Stimulated activated effector memory CD8-positive, alpha-beta T cell treated with anti-CD3 and anti-CD28 coated beads, Interleukin-12 subunit alpha, Interleukin-12 subunit beta, amount 100 ng/mL, for 72 hours (primary cell): Measurements from ENCODE around the gene WSB1.

Source experiments
- ATAC-seq: fragments of 150-1000 bp; cut with Tn5 transposase; 2 replicates; pipeline ENCODE4 v1.10.0; 2021
- DNase-seq, 2 donors: peaks; one replicate each; pipeline ENCODE4 v3.0.0; 2021 to 2022; ENCODE audit warnings: low spot score in 2 of 2
- H3K27ac Mint-ChIP-seq: one replicate; pipeline ENCODE4 v1.8.0; 2022; ENCODE audit warnings: mild to moderate bottlenecking, mixed read lengths
- H3K36me3 Mint-ChIP-seq: one replicate; pipeline ENCODE4 v1.8.0; 2022; ENCODE audit warnings: mild to moderate bottlenecking, mixed read lengths
- H3K4me1 Mint-ChIP-seq: one replicate; pipeline ENCODE4 v1.8.0; 2022; ENCODE audit warnings: mixed read lengths
- H3K4me3 Mint-ChIP-seq: one replicate; pipeline ENCODE4 v1.8.0; 2022; ENCODE audit warnings: mild to moderate bottlenecking, mixed read lengths
- H3K9me3 Mint-ChIP-seq: one replicate; pipeline ENCODE4 v1.8.0; 2022; ENCODE audit warnings: mixed read lengths

Gene WSB1

DNA sequence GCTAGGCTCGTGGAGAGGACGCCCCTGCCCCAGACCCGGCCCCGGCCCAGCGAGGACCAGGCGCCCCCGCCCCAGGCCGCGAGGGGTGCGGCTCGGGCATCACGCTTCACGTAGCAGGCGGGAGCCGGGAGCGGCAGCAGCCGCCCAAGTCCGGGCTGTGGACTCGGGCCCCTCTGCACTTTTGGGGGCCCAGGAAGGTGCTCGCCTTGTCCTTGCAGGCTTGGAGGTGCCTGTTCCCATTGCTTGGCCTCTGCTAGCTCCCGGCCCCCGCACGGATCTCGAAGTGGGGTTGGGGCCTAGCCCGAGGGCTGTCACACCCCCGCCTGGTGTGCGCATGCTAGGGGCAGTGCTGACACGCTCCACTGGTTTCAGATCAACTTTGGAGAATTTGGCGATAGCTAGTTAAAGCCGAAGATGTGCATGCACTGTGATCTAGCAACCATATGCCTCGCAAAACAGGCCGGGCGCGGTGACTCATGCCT is 55.7 kb downstream of the WSB1 start:
- ATAC-seq (no peak), DNase-seq (no peak)
- Mint-ChIP-seq H3K4me1 (peaks cover 26% of the 10 kb centered on the region), H3K36me3 (peaks cover 10% of the 10 kb centered on the region), H3K4me3 (no peak overlapping the region), H3K27ac (no peak overlapping the region), H3K9me3 (no peaks in the 10 kb centered on the region)

DNA sequence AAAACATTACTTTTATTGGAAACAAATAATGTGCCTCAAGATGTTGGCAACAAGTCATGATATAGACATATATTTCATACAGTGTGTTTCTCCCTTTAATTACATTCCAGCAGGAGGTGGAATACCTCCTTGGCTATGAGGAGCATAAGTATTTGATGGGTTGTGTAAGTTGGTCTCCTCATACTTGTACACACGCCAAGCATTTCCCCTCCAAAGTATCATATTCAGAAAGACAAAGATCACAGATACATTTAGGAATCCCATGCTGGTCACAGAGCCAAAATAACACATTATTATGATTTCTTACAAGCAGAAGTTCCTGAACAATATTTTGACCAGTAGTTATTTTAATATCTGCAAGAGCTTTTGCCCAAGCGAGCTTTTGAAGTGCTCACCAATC is 57.8 kb downstream of the WSB1 start:
- Mint-ChIP-seq H3K9me3 (no peaks in the 10 kb centered on the region), H3K36me3 (peaks cover 10% of the 10 kb centered on the region), H3K4me1 (peaks cover 34% of the 10 kb centered on the region), H3K4me3 (no peak overlapping the region), H3K27ac (no peak overlapping the region)
- ATAC-seq (no peak), DNase-seq (no peak)

DNA sequence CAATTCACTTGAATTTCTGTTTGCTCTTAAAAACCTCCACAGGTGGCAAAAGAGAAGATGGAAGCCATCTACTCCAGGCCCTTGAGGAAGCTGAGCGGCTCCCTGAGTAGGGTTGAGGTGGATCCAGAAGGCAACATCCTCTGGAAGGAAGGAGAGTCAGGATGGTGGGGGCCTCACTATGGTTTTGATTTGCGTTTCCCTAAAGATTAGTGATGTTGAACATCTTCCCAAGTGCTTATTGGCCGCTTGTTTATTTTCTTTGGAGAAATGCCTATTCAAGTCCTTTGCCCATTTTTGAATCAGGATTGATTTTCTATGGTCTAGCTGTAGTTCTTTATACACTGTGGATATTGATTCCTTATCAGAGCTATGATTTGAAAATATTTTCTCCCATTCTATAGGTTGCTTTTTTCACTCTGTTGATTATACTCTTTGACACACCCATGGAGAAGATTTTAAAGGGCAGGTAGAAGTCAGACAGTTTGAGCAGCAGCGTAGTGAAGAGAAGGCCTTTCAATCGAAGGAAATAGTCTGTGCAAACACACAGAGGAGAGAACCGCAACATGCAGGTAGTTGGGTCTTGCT is 58.6 kb downstream of the WSB1 start:
- DNase-seq (no peak), ATAC-seq (no peak)
- no peaks in the 10 kb centered on the region for H3K9me3 Mint-ChIP-seq
- H3K27ac Mint-ChIP-seq = peak overlapping the region; percentile 98
- H3K4me3 Mint-ChIP-seq = peak overlapping the region; percentile 84
- H3K4me1 Mint-ChIP-seq = peaks cover 34% of the 10 kb centered on the region
- peaks cover 10% of the 10 kb centered on the region for H3K36me3 Mint-ChIP-seq

DNA sequence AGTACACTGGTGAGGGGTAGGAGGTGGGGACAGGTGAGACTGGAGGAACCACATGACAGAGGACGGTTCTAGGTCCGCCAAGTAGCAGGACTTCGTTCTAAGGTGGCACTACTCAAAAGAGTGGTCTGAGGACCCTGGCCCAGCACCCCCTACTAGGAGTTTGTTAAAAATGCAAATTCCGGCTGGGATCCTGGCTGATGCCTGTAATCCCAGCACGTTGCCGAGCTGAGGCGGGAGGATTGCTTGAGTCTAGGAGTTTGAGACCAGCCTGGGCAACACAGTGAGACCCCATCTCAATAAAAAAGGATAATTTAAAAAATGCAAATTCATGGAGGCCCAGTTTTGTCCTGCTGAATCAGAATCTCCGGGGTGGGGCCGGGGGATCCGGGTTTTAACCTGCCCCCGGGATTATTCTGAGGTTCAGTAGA is 59.1 kb downstream of the WSB1 start:
- Mint-ChIP-seq H3K36me3 (peaks cover 10% of the 10 kb centered on the region), H3K27ac (peak overlapping the region; percentile 98), H3K4me1 (peaks cover 34% of the 10 kb centered on the region), H3K4me3 (peak overlapping the region; percentile 84), H3K9me3 (no peaks in the 10 kb centered on the region)
- no peak for DNase-seq
- ATAC-seq = no peak

DNA sequence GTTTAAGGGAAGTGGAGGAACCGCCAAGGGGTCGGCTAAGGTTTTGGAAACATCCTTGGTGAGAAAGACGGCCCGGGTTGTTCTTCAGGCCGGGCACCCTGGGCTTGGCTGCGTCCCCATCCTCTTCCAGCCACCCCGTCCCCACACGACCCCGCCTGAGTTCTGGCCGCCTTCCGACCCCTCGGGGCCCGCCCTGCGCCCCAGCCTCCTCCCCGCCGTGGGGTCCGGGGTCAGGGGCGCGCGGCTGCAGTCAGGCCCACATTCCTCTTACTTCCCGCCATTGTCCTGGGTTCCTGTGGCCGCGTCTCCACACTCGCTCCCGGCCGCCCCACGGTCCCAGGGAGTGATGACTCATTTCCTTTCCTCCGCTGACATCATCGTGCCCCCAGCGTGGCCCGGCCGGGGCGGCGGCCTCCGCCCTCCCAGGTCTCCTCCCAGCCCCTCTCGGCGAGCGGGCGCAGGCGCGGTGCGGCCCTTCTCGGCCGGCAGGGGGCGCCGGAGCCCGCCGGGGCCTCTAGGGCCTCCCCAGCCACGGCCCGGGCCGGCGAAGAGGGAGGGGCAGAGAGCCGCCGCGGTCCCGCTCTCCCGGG is 59.6 kb downstream of the WSB1 start:
- H3K9me3 Mint-ChIP-seq = no peaks in the 10 kb centered on the region
- peak overlapping the region; percentile 98 for H3K27ac Mint-ChIP-seq
- ATAC-seq (peak; percentile 95), DNase-seq (peak; percentile 92 to 96)
- H3K4me3 Mint-ChIP-seq = peak overlapping the region; percentile 84
- H3K4me1 Mint-ChIP-seq = peaks cover 34% of the 10 kb centered on the region
- peaks cover 10% of the 10 kb centered on the region for H3K36me3 Mint-ChIP-seq

DNA sequence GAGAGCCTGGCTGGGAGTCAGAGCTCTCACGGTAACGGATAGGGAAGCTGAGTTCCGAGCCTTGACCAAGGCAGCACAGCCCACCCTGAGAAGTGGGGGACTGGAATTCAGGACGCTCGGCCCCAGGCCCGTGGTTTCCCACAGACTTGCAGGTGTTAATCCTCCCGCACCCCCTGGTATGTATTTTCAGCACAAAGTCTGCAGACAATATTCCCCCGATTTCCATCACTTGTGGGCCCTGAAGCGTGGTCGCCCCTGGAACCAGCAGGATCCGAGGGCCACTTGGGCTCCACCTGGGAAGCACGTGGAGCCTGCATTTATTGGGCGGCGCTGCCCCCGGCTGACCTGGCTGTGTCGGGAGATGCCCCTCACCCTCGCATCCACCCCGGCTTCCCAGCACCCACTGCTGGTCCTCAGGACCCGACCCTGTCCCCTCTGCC is 60.2 kb downstream of the WSB1 start:
- peaks cover 10% of the 10 kb centered on the region for H3K36me3 Mint-ChIP-seq
- H3K4me3 Mint-ChIP-seq = peak overlapping the region; percentile 84
- peaks cover 34% of the 10 kb centered on the region for H3K4me1 Mint-ChIP-seq
- ATAC-seq = no peak
- H3K9me3 Mint-ChIP-seq = no peaks in the 10 kb centered on the region
- DNase-seq = no peak
- peak overlapping the region; percentile 98 for H3K27ac Mint-ChIP-seq

DNA sequence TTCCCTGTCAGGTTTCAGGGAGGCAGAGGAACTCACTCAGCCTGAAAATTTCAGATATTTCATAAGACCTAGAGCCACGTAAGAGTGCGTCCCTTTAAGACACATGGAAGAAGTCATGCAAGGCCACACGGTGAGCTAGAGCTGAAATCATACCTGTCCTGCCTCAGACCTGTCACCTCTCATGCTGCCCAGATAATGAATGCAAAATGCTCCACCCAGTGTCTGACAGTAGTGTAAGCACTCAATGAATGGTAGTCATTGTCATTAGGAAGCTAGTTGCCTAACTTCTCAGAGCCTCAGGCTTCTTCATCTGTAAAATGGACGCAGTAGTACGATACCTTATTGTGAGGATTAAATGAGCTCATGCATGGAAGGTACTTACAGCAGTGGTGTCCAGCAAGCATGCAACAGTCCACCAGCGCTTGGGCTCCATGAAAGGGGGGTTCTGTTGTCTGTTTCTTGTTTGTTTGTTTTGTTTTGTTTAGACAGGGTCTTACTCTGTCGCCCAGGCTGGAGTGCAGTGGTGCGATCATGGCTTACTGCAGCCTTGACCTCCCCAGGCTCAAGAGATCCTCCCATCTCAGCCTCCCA is 60.7 kb downstream of the WSB1 start:
- peaks cover 10% of the 10 kb centered on the region for H3K36me3 Mint-ChIP-seq
- DNase-seq = no peak
- peak overlapping the region; percentile 84 for H3K4me3 Mint-ChIP-seq
- peaks cover 34% of the 10 kb centered on the region for H3K4me1 Mint-ChIP-seq
- no peak overlapping the region for H3K27ac Mint-ChIP-seq
- no peak for ATAC-seq
- H3K9me3 Mint-ChIP-seq = no peaks in the 10 kb centered on the region

DNA sequence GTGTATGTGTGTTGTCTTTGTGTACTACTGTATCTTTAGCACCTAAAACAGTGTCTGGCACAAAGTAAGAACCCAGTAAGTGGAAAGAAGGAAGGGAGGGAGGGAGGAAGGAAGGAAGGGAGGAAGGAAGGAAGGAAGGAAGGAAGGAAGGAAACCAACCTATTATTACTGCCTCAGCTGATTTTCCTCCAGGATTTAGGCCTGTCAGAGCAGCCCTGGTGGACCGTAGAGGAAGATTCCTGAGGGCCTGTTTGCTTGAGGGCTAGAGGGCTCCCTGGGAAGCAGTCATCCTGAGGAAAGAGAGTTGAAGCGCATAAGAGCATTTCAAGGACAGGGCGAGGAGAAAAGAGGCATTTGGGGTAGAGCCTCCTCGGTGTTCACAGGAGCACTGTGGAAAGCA is 61.5 kb downstream of the WSB1 start:
- H3K4me1 Mint-ChIP-seq = peaks cover 34% of the 10 kb centered on the region
- DNase-seq (no peak), ATAC-seq (no peak)
- no peak overlapping the region for H3K27ac Mint-ChIP-seq
- H3K9me3 Mint-ChIP-seq = no peaks in the 10 kb centered on the region
- H3K4me3 Mint-ChIP-seq = no peak overlapping the region
- H3K36me3 Mint-ChIP-seq = peaks cover 10% of the 10 kb centered on the region

DNA sequence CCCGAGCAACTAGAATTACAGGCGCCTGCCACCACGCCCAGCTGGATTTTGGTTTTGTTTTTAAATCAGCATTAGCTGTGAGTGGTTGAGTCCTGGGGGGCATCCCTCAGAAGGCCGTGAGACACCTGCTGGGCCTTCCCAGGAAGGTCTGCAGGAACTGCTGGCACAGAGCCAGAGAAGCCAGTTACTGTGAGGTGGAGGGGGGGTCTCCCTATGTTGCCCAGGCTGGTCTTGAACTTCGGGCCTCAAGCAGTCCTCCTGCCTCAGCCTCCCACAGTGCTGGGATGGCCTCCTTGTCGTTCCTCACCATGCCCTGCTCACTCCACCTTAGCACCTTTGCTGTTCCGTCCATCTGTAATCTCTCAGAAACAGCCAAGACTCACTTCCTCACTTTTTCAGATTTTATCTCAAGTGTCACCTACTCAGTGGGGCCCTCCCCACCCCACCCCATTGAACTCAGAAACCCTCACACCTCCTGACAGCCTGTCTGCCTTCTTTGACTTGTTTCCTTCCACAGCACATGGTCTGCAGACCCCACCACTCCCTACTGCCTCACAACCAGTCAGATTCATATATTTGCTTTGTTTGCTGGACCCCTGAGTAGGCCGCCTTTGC is 62.3 kb downstream of the WSB1 start:
- H3K4me3 Mint-ChIP-seq = no peak overlapping the region
- ATAC-seq (no peak), DNase-seq (no peak)
- peaks cover 40% of the 10 kb centered on the region for H3K4me1 Mint-ChIP-seq
- peaks cover 10% of the 10 kb centered on the region for H3K36me3 Mint-ChIP-seq
- H3K9me3 Mint-ChIP-seq = no peaks in the 10 kb centered on the region
- no peak overlapping the region for H3K27ac Mint-ChIP-seq

DNA sequence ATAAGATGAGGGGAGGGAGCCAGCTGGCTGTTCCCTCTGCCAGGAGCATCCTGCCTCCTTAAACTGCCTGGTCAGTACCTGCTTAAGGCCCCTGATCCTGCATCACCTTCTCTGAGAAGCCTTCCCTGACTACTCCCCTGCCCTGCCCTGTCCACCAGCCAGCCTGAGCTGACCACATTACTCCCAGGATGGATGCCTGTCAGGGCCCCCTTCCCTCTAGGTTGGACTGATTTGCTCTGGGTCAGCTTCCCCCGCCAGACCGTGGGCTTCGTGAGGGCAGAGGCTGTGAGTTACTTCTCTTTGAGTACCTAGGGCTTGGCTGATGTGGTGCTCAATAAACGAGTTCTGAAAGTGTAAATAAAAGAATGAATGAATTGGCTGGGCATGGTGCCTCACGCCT is 63.3 kb downstream of the WSB1 start:
- Mint-ChIP-seq H3K4me1 (peaks cover 33% of the 10 kb centered on the region), H3K9me3 (no peaks in the 10 kb centered on the region), H3K4me3 (no peak overlapping the region), H3K27ac (peak overlapping the region; percentile 43), H3K36me3 (peaks cover 10% of the 10 kb centered on the region)
- DNase-seq = no peak
- no peak for ATAC-seq

DNA sequence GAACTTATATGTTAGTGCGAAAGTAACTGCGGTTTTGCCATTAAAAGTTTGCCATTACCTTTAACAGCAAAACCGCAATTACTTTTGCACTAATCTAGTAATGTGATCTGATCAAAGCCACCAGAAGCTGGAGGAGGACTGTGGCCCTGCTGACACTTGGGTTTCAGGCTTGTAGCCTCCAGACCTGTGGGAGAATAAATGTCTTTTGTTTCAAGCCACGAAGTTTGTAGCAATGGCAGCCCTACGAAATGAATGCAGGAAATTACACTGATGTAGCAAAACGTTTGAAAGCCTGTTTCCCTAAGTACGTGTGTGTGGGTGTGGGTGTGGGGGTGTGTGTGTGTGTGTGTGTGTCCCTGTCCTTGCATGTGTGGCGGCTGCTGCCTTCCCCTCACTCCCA is 66.6 kb downstream of the WSB1 start:
- no peak overlapping the region for H3K4me3 Mint-ChIP-seq
- H3K9me3 Mint-ChIP-seq = no peaks in the 10 kb centered on the region
- no peak for DNase-seq
- ATAC-seq = no peak
- H3K27ac Mint-ChIP-seq = no peak overlapping the region
- peaks cover 12% of the 10 kb centered on the region for H3K4me1 Mint-ChIP-seq
- H3K36me3 Mint-ChIP-seq = no peaks in the 10 kb centered on the region

DNA sequence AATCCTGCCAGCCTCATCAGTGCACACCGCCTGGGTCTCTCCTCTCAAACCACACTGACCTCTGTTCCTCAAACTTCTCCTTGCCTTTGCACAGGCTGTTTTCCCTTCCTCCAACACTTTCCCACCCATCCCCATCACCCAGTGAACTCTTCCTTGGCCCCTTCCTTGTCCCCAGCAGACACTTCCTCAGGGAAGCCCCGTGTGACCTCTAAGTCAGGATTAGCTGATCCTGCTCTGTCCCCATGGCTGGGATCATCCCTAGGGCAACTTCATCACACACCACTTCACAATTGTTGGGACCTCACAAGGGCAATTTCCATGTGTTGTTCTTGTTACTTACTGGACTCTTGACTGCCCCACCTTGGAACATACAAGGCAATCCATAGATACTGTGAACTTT is 67.8 kb downstream of the WSB1 start:
- H3K36me3 Mint-ChIP-seq = no peaks in the 10 kb centered on the region
- DNase-seq (no peak), ATAC-seq (no peak)
- peaks cover 6% of the 10 kb centered on the region for H3K4me1 Mint-ChIP-seq
- no peak overlapping the region for H3K4me3 Mint-ChIP-seq
- H3K9me3 Mint-ChIP-seq = no peaks in the 10 kb centered on the region
- no peak overlapping the region for H3K27ac Mint-ChIP-seq

DNA sequence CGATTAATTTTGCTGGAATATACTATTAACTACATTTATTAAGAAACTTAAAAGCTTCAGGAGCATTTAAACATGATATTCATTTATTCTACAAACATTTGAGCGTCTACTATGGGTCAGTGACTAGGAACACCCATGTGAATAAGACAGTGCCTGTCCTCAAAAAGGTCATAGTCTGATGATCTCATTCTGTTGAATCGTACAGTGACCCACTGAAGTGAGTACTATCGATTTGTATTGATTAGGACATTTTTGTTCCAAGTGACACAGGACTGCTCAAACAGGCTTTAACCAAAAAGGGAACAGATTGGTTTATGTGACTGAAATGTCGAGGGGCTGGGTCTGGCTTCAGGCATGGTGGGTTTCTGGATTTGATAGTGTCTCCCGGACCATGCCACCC is 68.6 kb downstream of the WSB1 start:
- Mint-ChIP-seq H3K4me1 (peaks cover 6% of the 10 kb centered on the region), H3K27ac (no peak overlapping the region), H3K4me3 (no peak overlapping the region), H3K36me3 (no peaks in the 10 kb centered on the region), H3K9me3 (no peaks in the 10 kb centered on the region)
- no peak for DNase-seq
- ATAC-seq = no peak

DNA sequence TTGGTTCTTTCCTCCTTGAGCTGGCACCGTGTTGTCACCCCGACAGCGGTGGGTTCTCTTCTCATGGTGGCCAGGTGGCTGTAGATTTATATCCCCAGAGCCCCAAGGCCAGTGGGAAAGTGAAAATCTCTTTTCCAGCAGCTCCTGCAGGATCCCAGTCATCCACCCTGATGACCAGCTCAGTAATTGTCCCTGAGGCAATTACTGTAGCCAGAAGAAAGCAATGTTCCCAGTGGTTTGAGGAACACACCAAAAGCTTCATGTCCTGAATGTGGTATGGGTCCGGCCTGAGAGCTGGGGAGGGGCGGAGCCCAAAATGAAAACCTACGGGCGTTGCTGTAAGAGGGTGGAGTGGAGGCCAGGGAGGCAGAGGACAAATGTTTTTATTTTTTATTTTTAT is 69.0 kb downstream of the WSB1 start:
- ATAC-seq = no peak
- Mint-ChIP-seq H3K9me3 (no peaks in the 10 kb centered on the region), H3K4me1 (peaks cover 6% of the 10 kb centered on the region), H3K36me3 (no peaks in the 10 kb centered on the region), H3K4me3 (no peak overlapping the region), H3K27ac (no peak overlapping the region)
- no peak for DNase-seq

DNA sequence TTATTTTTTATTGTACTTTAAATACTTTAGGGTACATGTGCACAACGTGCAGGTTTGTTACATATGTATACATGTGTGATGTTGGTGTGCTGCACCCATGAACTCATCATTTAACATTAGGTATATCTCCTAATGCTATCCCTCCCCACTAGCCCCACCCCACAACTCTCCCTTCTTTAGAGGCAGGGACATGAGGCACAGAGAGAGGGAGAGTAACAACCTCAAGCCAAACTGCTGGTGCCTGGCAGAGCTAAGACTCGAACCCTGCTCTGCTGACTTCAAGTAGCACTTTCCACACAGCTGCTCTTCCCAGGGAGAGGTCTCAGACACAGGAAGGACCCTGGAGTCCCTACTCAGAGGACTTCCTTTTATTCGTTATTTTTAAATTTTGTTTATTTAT is 69.4 kb downstream of the WSB1 start:
- DNase-seq (no peak), ATAC-seq (no peak)
- peaks cover 6% of the 10 kb centered on the region for H3K4me1 Mint-ChIP-seq
- H3K9me3 Mint-ChIP-seq = no peaks in the 10 kb centered on the region
- H3K27ac Mint-ChIP-seq = no peak overlapping the region
- H3K36me3 Mint-ChIP-seq = no peaks in the 10 kb centered on the region
- H3K4me3 Mint-ChIP-seq = no peak overlapping the region
